Activated gamma-delta T cell (primary cell): Measurements from ENCODE around the gene ZG16B.

Experiments used
- DNase-seq: peaks from one replicate; lab custom pipeline; 2025; lab: John Stamatoyannopoulos, UW
- total RNA-seq, 2 donors: gene quantifications; one replicate each; lab custom pipeline; 2026; lab: John Stamatoyannopoulos, UW

ZG16B gene
- 0.15 to 0.35 reads per million in 2 donors for total RNA-seq

DNA sequence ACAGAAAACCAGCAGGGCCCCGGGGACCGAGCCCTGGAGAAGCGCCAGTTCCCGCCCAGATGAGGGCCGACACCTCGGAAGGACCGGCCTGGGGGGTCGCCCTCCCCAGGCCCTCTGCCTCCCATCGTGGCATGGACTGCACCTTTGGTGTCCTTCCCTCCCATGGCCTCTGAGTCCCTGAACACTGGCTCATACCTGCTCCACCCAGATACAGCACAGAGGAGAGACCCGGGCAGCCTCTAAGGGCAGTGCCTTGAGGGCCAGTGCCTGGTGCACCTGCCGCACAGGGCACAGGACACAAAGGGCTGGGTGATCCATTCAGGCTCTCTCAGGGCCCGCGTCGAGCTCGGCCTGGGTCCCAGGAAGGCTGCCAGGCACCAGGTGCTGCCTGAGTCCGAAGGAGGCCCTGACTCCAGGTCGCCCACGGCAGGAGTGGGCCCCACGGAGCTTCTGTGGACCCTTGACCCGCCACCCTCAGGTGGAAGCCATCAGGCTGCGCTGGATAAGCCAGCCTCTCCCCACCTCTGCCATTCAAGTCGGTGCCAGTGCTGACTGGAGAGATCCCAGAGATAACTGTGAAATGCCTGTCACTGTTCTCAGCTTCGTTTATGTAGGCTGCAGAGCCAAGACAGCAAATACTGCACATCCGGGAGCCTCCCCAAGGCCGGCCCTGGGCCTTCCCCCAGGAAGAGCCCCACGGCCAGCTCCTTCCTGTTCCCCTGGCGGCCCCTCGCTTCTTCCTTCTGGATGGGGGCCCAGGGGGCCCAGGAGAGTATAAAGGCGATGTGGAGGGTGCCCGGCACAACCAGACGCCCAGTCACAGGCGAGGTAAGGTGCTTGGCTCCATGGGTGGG, at the start of gene ZG16B:
TSS of gene ZG16B (plus strand) at position 803 of the 854 bp plus-strand sequence. CDS start 139 bp downstream, outside the sequence.
- DNase-seq: no peak

- no peak for DNase-seq
These were observed 47.3 kb upstream of the ZG16B start for GRCh38 chr16:2782583-2783351.

GRCh38 chr16:2783581-2784357, 46.3 kb upstream of the ZG16B start:
- no peak for DNase-seq

- no peak for DNase-seq
These were observed 45.6 kb upstream of the ZG16B start for GRCh38 chr16:2784358-2785100.

DNA sequence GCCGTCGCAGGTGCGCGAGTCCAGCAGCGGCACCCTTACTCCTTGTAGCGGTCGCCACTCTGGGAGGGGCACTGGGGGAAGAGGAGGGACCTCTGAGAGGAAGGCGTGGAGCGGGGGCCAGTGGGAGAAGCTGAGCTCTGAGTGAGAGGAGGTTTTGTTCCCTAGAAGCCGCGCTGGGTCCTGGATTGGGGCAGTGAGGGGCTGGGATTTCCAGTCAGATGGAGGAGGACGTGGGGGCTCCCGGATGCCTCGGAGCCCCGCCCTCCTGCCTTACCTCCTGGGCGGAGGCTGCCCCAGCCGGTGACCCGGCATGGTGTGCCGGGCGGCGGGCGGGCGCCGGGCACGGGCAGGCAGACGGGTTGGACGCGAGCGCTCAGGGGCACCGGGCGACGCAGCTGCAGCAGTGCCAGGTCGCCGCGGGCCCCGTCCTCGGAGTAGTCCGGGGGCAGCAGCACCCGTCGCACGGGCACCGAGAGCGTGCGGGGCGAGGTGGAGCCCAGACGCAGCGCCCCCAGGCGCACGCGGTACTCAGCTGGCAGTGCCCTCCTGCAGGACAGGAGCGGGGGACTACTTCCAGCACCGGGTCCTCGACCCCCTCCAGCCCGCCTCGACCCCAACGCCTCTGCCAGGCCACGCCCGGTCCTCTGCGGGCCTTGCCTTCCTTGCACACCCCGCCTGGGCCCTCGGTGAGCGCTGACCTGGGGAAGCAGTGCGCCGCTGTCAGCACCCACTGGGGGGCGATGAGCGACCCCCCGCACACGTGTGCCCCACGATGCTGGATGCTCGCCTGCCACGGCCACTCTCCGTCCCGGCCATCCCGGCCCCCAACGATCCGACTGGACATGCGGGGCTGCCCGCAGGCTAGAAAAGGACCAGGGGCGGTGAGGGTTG, 44.8 kb upstream of the ZG16B start:
- DNase-seq: no peak

- no peak for DNase-seq
These were observed 43.9 kb upstream of the ZG16B start for GRCh38 chr16:2786061-2786825.

GRCh38 chr16:2786826-2787151, 43.3 kb upstream of the ZG16B start:
- DNase-seq: no peak

DNA sequence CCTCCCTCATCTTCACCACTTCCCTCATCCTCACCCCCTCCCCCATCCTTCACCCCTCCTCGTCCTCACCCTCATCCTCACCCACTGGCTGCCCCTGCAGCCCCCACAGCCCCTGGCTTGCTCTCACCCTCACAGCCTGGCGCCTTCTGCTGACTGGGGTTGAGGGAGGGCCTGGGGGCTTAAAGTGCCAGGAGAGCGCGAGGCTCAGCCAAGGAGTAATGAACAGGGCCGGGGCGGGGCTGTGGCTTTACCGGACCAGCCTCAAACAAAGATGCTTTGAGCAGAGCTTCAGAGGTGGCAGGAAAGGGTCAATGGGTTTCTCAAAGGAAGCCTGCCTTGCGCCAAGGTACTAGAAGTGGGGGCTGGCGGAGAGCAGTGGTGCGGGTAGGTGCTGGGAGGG, 42.7 kb upstream of the ZG16B start, which contains the start of gene PRSS33:
TSS of gene PRSS33 (minus strand) at position 155 of the 400 bp plus-strand sequence. CDS start 1,013 bp downstream, outside the sequence.
- DNase-seq: no peak

- no peak for DNase-seq
These were observed 42.1 kb upstream of the ZG16B start for GRCh38 chr16:2787961-2788360.

DNA sequence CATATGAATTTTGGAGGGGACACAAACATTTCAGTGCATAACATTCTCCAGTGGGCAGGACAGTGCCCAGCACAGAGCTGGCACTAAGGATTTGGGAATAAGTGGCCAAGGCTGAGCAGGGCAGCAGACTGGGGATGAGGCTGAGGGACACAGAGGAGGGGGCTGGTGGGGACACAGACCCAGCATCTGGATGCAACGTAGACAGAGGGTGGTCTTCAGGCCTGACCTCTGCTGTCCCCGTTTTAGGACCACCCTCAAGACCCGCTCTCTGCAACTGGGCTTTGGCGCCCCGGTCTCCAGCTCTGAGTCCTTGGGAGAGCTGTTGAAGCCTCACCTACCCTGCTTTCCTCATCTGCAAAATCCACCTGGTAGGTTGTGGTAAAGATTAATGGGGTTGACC, 39.5 kb upstream of the ZG16B start:
- DNase-seq: no peak

GRCh38 chr16:2791174-2791573, 38.9 kb upstream of the ZG16B start:
- no peak for DNase-seq

DNA sequence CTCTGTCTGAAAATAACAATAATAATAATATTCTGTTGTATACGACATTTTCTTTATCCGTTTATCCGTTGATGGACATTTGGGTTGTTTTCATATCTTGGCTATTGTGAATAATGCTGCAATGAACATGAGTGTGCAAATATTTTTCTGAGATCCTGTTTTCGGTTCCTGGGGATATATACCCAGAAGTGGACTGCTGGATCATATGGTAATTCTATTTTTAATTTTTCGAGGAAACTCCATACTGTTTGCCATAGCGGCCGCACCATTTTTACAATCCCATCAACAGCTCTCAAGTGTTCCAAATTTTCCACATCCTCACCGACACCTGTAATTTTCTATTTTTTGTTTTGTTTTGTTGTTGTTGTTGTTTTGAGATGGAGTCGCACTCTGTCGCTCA, 37.2 kb upstream of the ZG16B start:
- DNase-seq: no peak

DNA sequence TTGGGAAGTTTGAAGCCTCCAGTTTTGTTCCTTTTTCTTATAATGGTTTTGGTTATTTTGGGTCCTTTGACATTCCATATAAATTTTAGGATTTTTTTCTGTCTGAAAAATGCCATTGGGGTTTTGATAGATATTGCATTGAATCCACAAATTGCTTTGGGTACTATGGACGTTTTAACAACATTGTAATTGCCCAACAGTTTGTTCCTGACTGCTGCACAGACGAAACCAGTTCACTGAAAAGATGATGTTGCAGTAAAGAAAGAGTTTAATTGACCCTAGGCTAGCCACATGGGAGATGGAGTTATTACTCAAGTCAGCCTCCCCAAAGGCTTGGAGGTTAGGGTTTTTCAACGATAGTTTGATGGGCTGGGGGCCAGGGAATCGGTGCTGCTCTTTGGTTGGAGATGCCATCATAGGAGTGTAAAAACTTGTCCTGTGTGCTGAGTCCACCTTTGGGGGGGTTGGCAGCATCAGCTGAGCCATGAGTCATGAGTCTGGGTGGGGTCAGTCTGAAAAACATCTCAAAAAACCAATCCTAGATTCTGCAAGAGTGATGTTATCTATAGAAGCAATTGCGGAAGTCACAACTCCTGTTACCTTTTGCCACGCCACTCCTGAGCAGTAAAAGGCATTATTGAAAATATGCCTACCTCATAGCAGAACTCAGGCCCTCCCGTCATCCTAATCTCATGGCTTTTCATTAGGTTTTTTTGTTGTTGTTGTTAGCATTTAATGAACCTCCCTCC, 34.5 kb upstream of the ZG16B start:
- DNase-seq: no peak

DNA sequence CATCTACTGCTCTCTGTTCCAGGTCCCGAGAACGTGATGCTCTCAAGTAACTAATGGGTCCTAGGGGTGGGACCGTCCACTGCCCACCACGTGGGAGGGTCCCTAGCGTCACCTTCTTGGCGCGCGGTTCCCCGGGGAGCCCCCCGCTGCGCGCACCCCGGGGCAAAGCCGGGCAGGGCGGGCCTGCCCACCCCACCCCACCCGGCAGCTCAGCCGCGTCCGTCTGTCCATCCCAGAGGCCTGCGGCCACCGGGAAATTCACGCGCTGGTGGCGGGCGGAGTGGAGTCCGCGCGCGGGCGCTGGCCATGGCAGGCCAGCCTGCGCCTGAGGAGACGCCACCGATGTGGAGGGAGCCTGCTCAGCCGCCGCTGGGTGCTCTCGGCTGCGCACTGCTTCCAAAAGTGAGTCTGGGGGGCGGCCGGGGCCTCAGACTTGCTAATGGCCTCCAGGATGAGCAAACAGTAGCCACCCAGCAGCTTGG, 31.3 kb upstream of the ZG16B start:
- DNase-seq: no peak

GRCh38 chr16:2799205-2799858, 30.8 kb upstream of the ZG16B start:
- no peak for DNase-seq

- DNase-seq: no peak
These were observed 30.3 kb upstream of the ZG16B start for GRCh38 chr16:2799859-2800226.

DNA sequence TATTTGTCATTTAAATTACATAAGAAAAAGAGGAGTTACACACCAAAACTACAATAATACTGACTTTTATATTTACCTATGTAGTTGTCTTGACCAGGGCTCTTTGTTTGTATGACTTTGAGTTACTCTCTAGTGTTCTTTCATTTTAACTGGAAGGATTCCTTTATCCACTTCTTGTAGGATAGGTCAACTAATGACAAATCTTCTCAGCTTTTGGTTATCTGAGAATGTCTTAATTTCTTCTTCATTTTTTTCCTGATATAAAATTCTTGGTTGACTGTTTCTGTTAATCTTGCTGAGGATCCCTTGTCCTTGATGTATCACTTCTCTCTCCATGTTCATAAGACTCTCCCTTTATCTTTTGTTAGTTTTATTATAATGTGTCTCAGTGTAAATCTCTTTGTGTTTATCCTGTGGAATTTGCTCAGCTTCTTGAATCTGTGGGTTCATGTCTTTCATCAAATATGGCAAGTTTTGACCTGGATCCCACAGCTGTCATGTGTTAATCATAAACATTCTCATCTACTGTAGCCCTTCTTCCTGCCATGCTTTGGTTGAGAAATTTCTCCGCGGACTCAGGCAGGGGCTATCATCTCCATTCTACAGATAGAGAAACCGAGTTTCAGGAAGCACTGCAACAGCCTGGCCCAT, 26.4 kb upstream of the ZG16B start:
- DNase-seq: no peak

DNA sequence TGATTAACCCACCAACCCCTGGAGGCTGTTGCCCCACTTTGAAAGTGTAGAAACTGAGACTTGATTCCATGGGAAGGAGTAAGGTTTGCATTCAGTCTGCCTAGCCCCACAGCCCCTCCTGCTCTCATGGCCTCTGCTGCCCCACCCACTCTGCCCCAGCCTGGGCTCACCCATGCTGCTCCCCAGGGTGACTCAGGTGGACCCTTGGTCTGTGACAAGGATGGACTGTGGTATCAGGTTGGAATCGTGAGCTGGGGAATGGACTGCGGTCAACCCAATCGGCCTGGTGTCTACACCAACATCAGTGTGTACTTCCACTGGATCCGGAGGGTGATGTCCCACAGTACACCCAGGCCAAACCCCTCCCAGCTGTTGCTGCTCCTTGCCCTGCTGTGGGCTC, 25.4 kb upstream of the ZG16B start:
- no peak for DNase-seq
